Upper lobe of left lung (tissue), 6 donors: ENCODE results near the gene LEFTY2. TPM values are rescaled to one million over a fixed set of nuclear protein-coding genes. Genes with fewer than 3 reads are reported as not detected.
A peak's percentile ranks its signal among the peaks of the same experiment; 100 is the strongest.

ENCODE experiments used
- ATAC-seq, 2 donors: fragments of 200-7000 bp; cut with Tn5 transposase; one replicate each; pipeline ENCODE4 v1.9.1; 2022; ENCODE audit warnings: mild to moderate bottlenecking in 2 of 2, moderate library complexity in 2 of 2; ENCODE audit not compliant: low FRiP score in 2 of 2
- DNase-seq, 2 donors: peaks; one replicate each; pipeline ENCODE4 v3.0.0-alpha.2; 2019 to 2020
- H3K27ac ChIP-seq, 4 donors: fragments of 200-600 bp; sonication (generic); one replicate each; pipeline ENCODE4 v1.5.1; 2016 to 2019
- H3K27me3 ChIP-seq, 4 donors: fragments of 200-600 bp; sonication (generic); one replicate each; pipeline ENCODE4 v1.5.1; 2017 to 2019
- H3K36me3 ChIP-seq, 4 donors: fragments of 200-600 bp; sonication (generic); one replicate each; pipeline ENCODE4 v1.5.1; 2016 to 2019
- H3K4me1 ChIP-seq, 4 donors: fragments of 200-600 bp; sonication (generic); one replicate each; pipeline ENCODE4 v1.5.1; 2018 to 2019
- H3K4me3 ChIP-seq, 4 donors: fragments of 200-600 bp; sonication (generic); one replicate each; pipeline ENCODE4 v1.5.1; 2017 to 2019; ENCODE audit warnings: mild to moderate bottlenecking in 2 of 4, moderate library complexity in 1 of 4
- H3K9me3 ChIP-seq, 4 donors: fragments of 200-600 bp; sonication (generic); one replicate each; pipeline ENCODE4 v1.5.1; 2018 to 2019
- EP300 ChIP-seq, 4 donors: sonication (generic); formaldehyde crosslinking; IDR thresholded peaks; one replicate each; pipeline ENCODE4 v1.5.1; 2017; ENCODE audit warnings: antibody characterized with exemption in 4 of 4, control low read depth in 2 of 4
- POLR2A ChIP-seq, 4 donors: fragments of 450-650 bp; IDR thresholded peaks; one replicate each; pipeline ENCODE4 v1.5.1; 2016 to 2017; ENCODE audit warnings: antibody characterized with exemption in 4 of 4, mild to moderate bottlenecking in 2 of 4
- POLR2AphosphoS5 ChIP-seq, 2 donors: sonication (generic); formaldehyde crosslinking; IDR thresholded peaks; one replicate each; pipeline ENCODE4 v1.5.1; 2017; ENCODE audit warnings: antibody characterized with exemption in 2 of 2
- WGBS, 2 donors: methylation state at CpG; one replicate each; pipeline ENCODE4 v1.1.5; 2017 to 2018; 5-methylcytosine and 5-hydroxymethylcytosine counted together
- total RNA-seq, 6 donors: library from RNA; depleted of rRNA in 4 of 6; stranded (reverse); fragments of >200 nt in 4 of 6; gene quantifications; one replicate each; pipeline versions ENCODE4 v1.1.0 to v1.2.1, GENCODE V29; 2016 to 2021
- TF ChIP-seq, protein P1 (sequence below), 6 experiments: fragments of 450-650 bp in 4 of 6; fragments of 200-600 bp in 2 of 6; sonication (generic) in 2 of 6; IDR thresholded peaks; one replicate each; pipeline ENCODE4 v1.5.1; 2016 to 2019; ENCODE audit warnings: antibody characterized with exemption in 6 of 6
- donor health status: DM: no; HTN: no; CAD: no; lungs with moderate emphysema.
- donor health status: DM: no; HTN: yes; CAD: no; lungs with severe emphysema.

LEFTY2 gene, protein sequence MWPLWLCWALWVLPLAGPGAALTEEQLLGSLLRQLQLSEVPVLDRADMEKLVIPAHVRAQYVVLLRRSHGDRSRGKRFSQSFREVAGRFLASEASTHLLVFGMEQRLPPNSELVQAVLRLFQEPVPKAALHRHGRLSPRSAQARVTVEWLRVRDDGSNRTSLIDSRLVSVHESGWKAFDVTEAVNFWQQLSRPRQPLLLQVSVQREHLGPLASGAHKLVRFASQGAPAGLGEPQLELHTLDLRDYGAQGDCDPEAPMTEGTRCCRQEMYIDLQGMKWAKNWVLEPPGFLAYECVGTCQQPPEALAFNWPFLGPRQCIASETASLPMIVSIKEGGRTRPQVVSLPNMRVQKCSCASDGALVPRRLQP
- 1 to 10 TPM in 1 of 6 donors, under 1 TPM in 3, not detected in 2; 0.44 to 2.9 (median 0.76) TPM for total RNA-seq

DNA sequence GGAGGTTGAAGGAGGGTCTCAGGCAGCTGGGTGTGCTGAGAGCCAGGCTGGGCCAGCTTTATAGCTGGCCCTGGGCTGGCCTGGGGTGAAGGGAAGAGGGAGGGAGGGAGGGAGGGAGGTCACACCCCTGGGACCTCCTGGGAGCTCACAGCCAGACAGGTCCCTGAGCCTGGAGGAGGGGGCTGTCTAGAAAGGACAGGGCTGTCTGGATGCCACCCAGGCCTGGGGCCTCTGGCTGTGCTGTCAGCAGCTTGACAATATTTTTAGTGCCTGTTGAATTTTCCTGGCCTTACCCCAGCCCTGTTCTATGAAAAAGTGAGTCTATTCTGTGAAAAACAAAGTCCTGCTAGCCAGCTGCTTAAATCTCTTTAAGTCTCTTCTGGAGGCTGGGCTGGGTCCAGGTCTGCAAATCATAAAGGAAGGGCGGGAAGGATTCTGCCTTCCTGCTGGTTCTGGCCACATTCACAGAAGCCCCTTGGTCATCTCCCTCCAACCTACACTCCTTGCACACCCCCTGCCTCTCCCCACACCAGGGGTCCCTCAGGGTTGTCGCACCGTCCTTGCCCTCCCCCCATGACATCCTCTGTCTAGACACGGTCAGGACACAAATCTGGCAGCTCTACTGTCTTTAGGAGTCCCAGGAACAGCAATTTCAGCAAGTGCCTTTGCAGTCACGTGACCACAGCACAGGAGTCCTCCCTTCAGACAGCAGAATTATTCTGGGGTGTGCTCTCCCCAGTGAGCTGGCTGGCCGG is at the start of gene LEFTY2:
Gene LEFTY2, minus strand, starts transcription at position 34 of the 755 bp plus-strand sequence. CDS start 80 bp downstream, outside the sequence.
- no peak for DNase-seq
- WGBS, 2 donors: 53 to 68% methylated on average over 4 to 6 of the region's 6 CpGs
- Histone ChIP-seq H3K36me3 (no peaks in the 10 kb centered on the region), H3K27me3 (no peaks in the 10 kb centered on the region), H3K27ac (peak within 1 kb of the TSS in 3 of 4 donors; percentile 46 to 73 (median 72)), H3K4me1 (peaks cover 13 to 24% (median 21%) of the 10 kb centered on the region in 4 donors), H3K9me3 (no peaks in the 10 kb centered on the region), H3K4me3 (no peak within 1 kb of the TSS)
- no peak for TF ChIP-seq POLR2A (IDR thresholded peaks at IDR 0.05)
- TF ChIP-seq POLR2AphosphoS5 (IDR thresholded peaks at IDR 0.05): no peak
- TF ChIP-seq, protein P1, sequence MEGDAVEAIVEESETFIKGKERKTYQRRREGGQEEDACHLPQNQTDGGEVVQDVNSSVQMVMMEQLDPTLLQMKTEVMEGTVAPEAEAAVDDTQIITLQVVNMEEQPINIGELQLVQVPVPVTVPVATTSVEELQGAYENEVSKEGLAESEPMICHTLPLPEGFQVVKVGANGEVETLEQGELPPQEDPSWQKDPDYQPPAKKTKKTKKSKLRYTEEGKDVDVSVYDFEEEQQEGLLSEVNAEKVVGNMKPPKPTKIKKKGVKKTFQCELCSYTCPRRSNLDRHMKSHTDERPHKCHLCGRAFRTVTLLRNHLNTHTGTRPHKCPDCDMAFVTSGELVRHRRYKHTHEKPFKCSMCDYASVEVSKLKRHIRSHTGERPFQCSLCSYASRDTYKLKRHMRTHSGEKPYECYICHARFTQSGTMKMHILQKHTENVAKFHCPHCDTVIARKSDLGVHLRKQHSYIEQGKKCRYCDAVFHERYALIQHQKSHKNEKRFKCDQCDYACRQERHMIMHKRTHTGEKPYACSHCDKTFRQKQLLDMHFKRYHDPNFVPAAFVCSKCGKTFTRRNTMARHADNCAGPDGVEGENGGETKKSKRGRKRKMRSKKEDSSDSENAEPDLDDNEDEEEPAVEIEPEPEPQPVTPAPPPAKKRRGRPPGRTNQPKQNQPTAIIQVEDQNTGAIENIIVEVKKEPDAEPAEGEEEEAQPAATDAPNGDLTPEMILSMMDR (IDR thresholded peaks at IDR 0.05): no peak
- no peak for TF ChIP-seq EP300 (IDR thresholded peaks at IDR 0.05)
- peak; percentile 3 to 11 for ATAC-seq

DNA sequence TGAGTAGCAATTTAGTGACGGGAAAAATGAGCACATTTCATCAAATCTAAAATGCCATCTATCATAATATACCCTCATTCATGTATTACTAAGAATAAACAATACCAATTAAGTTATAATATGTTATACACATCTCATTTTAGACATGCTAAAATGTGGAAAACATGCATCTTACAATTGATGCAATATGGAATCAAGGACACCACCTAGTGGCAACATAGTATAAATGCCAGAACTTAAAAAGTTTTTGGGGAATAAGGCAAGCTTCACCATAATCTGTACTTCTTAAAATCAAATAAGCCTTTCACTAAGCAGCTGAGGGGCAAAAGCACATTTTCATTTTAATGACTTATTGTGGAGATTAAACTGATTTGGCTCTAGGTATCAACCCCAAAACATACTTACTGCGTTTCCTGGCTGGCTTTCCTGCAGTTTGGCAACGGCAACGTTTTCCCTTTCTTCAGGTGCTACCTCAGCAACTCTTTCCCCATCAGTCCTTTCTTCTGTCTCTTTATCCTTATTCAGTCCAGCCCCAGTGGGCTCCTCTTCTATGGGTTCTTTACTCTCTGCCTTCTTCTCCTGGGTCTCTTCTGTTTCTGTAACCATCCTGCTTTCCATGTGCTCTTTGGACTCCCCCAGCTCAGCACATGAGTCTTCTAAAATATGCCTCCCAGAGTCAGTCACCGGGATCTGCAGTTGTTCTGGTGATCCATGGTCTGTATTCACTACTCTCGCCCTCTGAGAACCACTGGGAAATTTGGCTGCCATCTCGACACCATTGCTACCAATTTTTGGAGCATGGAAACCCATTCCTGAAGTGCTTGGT is 46.7 kb upstream of the LEFTY2 start:
- Histone ChIP-seq H3K36me3 (peaks cover 41 to 98% (median 79%) of the 10 kb centered on the region in 4 donors), H3K4me1 (peaks cover 0 to 15% (median 7%) of the 10 kb centered on the region in 4 donors), H3K4me3 (no peak overlapping the region), H3K9me3 (no peaks in the 10 kb centered on the region), H3K27me3 (no peaks in the 10 kb centered on the region), H3K27ac (peak overlapping the region in 1 of 4 donors; percentile 50)
- ATAC-seq (peak in 1 of 2 donors; percentile 65), DNase-seq (no peak)
- WGBS, 2 donors: 80 to 83% methylated on average over 7 of the region's 7 CpGs
- TF ChIP-seq POLR2A (IDR thresholded peaks at IDR 0.05) (no peak), EP300 (IDR thresholded peaks at IDR 0.05) (no peak), POLR2AphosphoS5 (IDR thresholded peaks at IDR 0.05) (no peak)
- TF ChIP-seq, protein P1 (IDR thresholded peaks at IDR 0.05): peak; percentile 46 to 66 (median 58)

DNA sequence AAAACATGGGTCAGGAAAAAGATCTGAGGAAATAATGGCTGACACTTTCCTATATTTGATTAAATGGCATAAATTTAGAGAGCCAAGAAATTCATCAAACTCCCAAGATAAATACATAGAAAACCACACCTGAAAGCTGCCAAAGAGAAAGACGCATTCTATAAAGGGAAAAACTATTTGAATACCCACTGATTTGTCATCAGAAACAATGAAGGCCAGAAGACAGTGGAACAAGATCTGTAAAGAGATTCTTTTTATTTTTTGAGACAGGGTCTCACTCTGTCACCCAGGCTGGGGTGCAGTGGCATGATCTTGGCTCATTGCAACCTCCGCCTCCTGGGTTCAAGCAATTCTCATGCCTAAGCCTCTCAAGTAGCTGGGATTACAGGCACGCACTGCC is 40.7 kb upstream of the LEFTY2 start:
- Histone ChIP-seq H3K27me3 (no peaks in the 10 kb centered on the region), H3K27ac (no peak overlapping the region), H3K4me1 (peaks cover 0 to 2% (median 0%) of the 10 kb centered on the region in 4 donors), H3K4me3 (no peak overlapping the region), H3K9me3 (no peaks in the 10 kb centered on the region), H3K36me3 (peaks cover 13 to 98% (median 54%) of the 10 kb centered on the region in 4 donors)
- 92 to 95% methylated on average over 3 of the region's 3 CpGs for WGBS, 2 donors
- TF ChIP-seq, protein P1 (IDR thresholded peaks at IDR 0.05): no peak
- TF ChIP-seq EP300 (IDR thresholded peaks at IDR 0.05) (no peak), POLR2AphosphoS5 (IDR thresholded peaks at IDR 0.05) (no peak), POLR2A (IDR thresholded peaks at IDR 0.05) (no peak)
- DNase-seq: no peak
- no peak for ATAC-seq

DNA sequence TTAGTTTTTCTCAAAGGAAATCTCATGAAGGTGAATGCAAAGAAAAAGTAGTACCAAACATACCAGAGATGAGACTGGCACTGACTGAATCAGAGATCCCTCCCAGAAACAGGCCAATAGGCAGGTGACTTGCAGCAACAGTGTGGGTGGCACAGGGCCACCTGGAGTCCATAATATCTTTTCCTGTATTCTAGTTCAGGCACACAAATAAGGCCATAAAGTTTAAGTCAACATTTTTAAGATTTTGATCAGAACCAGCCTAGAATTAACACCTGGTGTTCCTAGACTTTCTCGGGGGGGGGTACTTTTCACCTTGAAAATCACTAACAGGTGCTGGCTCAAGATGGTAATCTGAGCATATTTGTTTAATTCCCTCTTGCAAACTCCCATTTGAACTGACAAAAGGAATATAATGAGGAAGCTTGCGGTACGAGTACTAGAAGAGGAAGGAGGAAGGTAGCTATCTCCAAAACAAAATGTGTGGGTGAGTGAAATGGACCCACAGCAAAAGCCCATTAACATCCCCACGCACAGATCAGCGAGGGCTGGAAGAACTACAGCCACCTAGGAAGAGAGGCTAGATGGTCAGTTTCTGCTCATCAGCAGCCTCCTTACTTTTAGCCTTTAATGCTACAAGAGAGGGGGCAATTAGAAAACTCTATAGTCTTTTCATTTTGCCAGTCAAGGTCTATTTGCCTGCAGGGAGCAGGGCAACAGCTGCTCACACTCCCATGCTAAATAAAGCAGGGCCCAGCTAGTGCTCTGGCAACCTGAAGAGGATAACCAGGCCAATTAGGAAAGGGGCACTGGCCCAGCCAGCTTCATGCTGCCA is 39.2 kb upstream of the LEFTY2 start:
- Histone ChIP-seq H3K27ac (no peak overlapping the region), H3K36me3 (peaks cover 9 to 83% (median 44%) of the 10 kb centered on the region in 4 donors), H3K27me3 (no peaks in the 10 kb centered on the region), H3K9me3 (no peaks in the 10 kb centered on the region), H3K4me1 (peaks cover 0 to 3% (median 1%) of the 10 kb centered on the region in 4 donors), H3K4me3 (no peak overlapping the region)
- 64 to 84% methylated on average over 5 of the region's 5 CpGs for WGBS, 2 donors
- TF ChIP-seq, protein P1 (IDR thresholded peaks at IDR 0.05): no peak
- TF ChIP-seq POLR2AphosphoS5 (IDR thresholded peaks at IDR 0.05) (no peak), POLR2A (IDR thresholded peaks at IDR 0.05) (no peak), EP300 (IDR thresholded peaks at IDR 0.05) (no peak)
- DNase-seq (no peak), ATAC-seq (no peak)
